ENCODE data around the gene MAD1L1.

- TF ChIP-seq POLR2A (IDR thresholded peaks at IDR 0.05) (no peak), CTCF (IDR thresholded peaks at IDR 0.05) (no peak)
Observed at GRCh38 chr7:2036786-2037185, 196.0 kb downstream of the MAD1L1 start.
